DMS53 treated with DMSO at 0.1 percent for 48 hours (cell line): ENCODE results near the gene STX11.
"Not testable (repeated sequence)": the region's sequence is repeated elsewhere in the genome, so short reads cannot be mapped to it uniquely, and the experiment has no call there.

Source experiments
- DNase-seq: peaks from one replicate; lab custom pipeline; 2025; ENCODE audit not compliant: unreplicated experiment; lab: John Stamatoyannopoulos, UW

The STX11 gene

DNA sequence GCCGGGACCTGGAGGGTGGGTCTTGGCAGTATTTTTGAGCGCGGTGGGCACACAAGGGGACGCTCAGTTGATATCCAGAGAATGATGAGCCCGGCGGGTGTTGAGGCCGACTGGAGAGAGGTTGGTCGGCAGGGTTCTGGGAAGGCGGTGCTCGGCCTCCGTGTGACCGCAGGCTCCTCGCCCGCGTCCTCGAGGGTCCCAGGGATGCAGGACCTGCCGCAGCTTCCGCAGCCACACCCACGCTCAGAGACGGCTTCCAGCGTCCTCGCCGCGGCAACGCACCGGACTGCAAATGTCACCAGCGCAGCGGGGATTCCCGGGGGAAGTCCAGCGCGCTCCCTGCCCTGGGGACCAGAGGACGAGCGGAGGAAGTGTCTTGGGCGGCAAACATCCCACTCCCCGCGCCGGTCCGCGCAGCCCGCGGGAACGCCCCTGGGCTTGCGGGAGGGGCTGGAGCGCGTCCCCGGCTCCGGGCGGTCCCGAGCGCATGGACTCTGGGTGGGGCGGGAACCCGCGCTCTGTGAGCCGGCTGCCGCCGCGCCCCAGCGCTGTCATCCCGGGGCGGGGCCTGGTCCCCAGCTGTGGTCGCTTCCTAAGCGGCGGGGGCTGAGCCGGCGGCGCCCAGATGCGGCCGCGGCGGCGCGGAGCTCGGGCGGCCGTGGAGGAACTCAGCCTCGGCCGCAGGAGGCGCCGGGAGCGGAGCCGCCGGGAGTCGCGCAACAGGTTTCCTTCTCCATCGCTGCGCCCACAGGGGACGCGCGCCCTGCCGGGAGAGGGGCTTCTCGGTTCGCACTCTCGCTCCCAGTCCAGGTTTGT lies at the start of gene STX11:
Gene STX11, plus strand, starts transcription at position 624 of the 816 bp plus-strand sequence. CDS start 36,111 bp downstream, outside the sequence.
- DNase-seq = no peak

DNA sequence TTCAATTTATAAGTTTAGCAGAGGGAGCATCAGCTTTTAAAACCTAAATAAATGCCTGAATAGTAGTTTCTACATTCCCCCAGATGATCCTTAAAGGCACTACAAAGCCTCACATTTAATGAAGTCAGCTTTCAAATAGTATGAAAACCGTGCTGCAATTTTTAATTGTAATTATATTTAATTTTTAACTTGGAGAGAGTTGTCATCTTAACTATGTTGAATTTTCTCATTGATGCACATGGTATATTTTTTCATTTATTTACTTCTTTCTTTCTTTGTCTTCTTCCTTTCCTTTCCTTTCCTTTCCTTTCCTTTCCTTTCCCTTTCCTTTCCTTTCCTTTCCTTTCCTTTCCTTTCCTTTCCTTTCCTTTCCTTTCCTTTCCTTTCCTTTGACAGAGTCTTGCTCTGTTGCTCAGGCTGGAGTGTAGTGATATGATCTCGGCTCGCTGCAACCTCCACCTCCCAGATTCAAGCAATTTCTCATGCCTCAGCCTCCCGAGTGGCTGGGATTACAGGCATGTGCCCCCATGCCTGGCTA lies 47.2 kb upstream of the STX11 start:
- no peak for DNase-seq

DNA sequence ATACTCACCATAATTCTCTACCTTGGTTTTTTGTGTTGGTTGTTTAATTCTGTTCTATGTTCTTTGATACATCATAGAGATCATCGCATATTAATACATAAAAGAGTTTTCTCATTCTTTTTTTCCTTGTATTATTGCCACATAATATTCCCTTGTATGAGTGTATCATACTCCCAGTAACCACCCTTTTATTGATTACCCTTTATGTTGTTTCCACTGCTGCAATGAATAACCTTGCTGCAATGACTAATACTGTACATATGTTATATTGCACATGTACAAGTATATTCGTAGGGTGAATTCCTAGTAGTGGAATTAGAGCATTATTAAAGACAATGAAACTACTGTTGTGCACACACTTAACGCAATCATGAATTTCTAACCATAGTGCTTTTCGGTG lies 45.8 kb upstream of the STX11 start:
- DNase-seq = no peak

GRCh38 chr6:144104898-144105487 lies 45.3 kb upstream of the STX11 start:
- DNase-seq = peak; percentile 30

DNA sequence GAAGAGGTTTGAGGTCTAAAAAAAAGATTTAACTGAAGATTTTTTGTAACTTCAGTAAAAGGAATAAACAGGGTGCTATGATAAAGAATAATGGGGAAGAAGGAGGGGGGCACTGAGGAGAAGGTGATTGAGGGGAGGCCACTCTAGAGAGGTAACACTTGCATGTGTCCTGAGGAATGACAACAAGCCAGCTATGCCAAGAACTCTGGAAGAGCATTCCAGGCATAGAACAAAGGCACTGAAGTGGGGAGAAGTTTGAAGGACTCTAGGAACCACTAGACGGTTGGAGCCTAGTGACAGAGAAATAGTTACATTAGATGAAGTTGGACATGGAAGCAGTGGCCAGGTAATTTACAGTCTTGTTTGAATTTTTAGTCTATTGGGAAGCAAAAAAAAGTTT lies 44.1 kb upstream of the STX11 start:
- no peak for DNase-seq

GRCh38 chr6:144110210-144110609 lies 40.1 kb upstream of the STX11 start:
- DNase-seq = no peak

GRCh38 chr6:144113366-144113765 lies 37.0 kb upstream of the STX11 start:
- DNase-seq = no peak

GRCh38 chr6:144115219-144115618 lies 35.1 kb upstream of the STX11 start:
- DNase-seq = no peak

DNA sequence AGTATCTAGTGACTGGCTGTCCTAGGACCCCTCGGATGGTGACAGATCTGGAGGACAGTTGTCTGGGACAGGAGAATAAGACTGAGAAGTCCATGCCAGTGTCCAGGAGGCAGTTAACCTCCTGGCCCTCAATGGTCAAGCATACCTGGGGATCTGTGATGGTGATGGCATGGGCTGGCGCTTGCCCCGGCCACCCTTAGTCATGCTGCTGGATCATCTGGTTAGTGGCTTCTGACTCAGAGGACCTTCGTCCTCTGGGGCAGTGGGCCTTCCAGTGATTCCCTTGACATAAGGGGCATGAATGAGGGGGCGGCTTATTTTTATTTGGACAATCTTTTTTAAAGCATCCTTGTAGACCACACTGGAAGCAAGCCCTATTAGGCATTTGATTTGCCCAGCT lies 30.9 kb upstream of the STX11 start:
- DNase-seq = no peak

GRCh38 chr6:144122861-144123260 lies 27.5 kb upstream of the STX11 start:
- DNase-seq = no peak

DNA sequence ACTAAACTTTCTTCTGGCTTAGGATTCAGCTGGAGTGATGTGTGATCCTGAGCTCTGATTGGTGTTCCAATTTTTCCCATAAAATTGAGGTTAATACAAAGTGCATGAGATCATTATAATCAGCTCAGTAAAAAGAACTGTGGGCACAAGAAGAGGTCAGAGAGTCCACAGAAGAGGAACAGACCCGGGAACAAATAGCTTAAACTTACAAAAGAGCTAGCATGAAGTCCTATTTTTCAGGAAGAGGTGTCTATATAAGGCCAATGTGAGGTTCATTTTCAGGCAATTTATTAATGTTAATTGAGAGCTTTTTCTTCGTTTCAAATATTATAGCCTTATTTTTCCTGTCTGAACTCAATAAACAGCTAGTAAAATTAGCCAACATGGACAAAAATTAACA lies 26.9 kb upstream of the STX11 start:
- DNase-seq = no peak

- DNase-seq = no peak
Observed at GRCh38 chr6:144123836-144124235, 26.5 kb upstream of the STX11 start.

GRCh38 chr6:144127097-144127496 lies 23.2 kb upstream of the STX11 start:
- no peak for DNase-seq

DNA sequence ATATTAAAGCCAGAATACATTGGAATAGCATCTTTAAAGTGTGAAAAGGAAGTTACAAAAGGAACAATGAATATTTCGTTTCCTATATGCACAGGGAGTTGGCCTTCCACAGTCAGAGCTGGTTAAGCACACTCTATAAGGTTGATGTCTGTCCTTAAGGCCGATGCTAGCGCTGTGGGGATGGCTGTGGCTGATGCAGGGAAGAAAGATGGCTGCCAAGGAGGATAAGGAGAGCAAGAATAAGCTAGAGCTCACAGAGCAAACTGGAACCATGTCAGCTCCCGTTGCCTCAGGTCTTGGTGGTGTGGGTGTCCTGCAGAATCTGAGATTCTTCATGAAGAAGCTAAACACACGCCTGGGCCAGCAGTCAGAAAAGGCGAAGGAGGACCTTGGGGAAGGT lies 20.8 kb upstream of the STX11 start:
- no peak for DNase-seq

DNA sequence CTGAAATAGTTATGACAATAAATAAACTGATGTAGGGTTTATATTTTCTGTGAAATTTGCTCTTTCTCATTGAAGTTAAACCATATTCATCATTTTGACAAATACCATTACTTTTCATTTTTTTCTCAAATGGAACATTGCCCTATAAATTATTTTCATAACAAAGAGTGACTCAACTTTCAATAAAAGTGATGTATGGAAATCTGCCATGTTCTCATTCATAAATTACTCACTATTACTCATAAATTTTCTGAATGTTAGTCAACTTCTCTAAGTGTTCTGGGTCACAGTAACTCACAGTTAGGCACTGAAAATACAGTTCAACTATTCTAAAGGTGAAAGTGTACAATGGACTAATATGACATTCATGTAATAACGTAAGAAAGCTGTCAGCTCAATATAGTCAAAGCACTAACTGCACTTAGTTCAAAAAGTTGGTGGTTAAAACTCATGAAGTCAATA lies 19.0 kb upstream of the STX11 start:
- DNase-seq = no peak

GRCh38 chr6:144132167-144132690 lies 18.1 kb upstream of the STX11 start:
- not testable (repeated sequence) for DNase-seq

GRCh38 chr6:144133225-144133821 lies 17.0 kb upstream of the STX11 start:
- DNase-seq = no peak

- DNase-seq = no peak
Observed at GRCh38 chr6:144134176-144134575, 16.1 kb upstream of the STX11 start.

DNA sequence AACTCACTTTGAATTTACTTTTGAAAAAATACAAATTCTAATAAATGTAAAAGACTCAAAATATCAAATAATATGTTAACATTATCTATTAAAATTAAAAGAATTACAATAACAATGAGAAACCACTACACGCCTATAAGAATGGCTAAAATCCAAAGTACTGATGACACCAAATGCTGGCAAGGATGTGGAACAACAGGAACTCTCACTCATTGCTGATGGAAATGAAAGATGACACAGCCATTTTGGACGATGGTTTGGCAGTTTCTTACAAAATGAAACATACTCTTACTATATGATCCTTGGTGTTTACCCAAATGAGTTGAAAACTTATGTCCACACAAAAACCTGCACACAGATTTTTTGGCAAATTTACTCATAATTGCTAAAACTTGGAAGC lies 15.6 kb upstream of the STX11 start:
- DNase-seq = no peak

DNA sequence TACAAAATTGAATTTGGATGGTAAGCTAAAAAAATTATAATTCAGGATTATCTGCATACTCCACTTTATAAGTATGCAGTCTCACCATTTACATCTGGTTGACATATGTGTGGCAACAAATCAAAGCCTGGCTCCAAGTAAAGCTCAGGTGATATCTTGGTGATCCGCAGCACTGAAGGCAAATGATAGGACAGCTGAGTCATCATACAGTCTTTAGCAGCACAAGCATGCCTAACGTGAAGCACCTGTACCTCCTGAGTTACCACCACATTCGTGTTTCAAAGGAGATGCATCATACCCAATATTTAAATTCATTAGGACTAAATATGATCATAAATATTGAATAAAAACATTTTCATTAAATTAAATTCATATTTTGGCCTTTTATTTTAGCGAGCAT lies 11.8 kb upstream of the STX11 start:
- no peak for DNase-seq

DNA sequence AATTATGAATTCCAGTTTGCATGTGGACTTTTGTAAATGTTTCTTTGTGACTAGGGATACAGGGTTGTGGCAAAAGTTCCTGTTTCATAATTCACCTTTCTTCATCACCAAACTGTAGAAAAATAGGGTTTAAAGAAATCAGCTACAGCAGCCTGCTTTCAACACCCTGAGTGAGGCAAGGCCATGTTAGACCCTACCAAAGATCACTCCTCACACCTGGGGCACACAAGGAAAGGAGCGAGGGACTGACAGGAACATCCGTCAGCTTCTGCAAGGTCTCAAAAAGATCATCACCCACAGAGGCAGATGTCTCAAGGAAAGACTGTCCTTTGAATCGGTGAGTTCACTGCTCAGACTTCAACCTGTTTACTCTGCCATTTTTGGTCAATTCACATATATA lies 10.5 kb upstream of the STX11 start:
- no peak for DNase-seq

DNA sequence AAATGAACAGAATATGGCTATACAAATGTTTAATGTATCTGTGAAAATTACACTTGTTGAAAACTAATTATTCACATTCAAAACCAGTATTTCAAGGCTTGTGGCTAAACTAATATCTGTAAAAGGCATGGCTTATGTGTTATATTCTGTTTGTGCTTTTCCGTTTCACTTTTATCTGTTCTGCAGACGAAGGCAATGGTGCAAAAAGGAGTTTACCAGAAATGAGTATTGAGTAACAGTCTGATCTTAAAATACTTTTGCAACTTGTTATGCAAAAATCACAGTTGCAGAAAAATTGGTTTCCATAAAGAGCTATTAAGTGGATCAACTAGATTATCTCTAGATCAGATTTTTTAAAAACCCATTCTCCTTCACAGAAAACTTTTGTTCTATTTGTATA lies 9.4 kb upstream of the STX11 start:
- no peak for DNase-seq
